HFF-Myc (cell line): ENCODE data around the gene CLIP4.
A peak's percentile ranks its signal among the peaks of the same experiment; 100 is the strongest.

Experiments used
- DNase-seq: peaks from one replicate; pipeline ENCODE4 v3.0.0-alpha.2; 2011; ENCODE audit warnings: low read depth; ENCODE audit errors: extremely low read depth
- H3K4me3 ChIP-seq: replicated peaks from 2 replicates; pipeline ENCODE4 v1.5.1; 2011; ENCODE audit warnings: low read depth, mild to moderate bottlenecking, control low read depth, low read length
- TF ChIP-seq, protein P1 (sequence below): IDR thresholded peaks from 2 replicates; pipeline ENCODE4 v1.5.1; 2012; ENCODE audit warnings: mild to moderate bottlenecking, low read depth, low read length, control low read depth; ENCODE audit errors: missing control alignments

Gene CLIP4

DNA sequence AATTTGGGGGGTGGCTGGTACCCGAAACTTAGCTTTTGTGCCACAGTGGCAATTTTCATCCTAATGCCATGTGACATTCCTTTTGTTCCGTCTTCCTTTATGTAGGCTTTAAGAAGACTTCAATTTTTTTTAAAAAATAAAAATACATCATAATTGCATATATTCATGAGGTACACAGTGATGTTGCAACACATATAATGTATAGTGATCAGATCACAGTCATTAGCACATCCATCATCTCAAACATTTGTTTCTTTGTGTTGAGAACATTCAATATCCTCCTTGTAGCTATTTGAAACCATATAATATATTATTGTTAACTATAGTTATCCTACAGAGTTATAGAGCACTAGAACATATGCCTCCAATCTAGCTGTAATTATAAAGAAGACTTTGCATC lies 6.0 kb upstream of the CLIP4 start:
- H3K4me3 ChIP-seq, result no peak overlapping the region
- TF ChIP-seq, protein P1, sequence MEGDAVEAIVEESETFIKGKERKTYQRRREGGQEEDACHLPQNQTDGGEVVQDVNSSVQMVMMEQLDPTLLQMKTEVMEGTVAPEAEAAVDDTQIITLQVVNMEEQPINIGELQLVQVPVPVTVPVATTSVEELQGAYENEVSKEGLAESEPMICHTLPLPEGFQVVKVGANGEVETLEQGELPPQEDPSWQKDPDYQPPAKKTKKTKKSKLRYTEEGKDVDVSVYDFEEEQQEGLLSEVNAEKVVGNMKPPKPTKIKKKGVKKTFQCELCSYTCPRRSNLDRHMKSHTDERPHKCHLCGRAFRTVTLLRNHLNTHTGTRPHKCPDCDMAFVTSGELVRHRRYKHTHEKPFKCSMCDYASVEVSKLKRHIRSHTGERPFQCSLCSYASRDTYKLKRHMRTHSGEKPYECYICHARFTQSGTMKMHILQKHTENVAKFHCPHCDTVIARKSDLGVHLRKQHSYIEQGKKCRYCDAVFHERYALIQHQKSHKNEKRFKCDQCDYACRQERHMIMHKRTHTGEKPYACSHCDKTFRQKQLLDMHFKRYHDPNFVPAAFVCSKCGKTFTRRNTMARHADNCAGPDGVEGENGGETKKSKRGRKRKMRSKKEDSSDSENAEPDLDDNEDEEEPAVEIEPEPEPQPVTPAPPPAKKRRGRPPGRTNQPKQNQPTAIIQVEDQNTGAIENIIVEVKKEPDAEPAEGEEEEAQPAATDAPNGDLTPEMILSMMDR, result no peak
- DNase-seq, result no peak

- no peak for DNase-seq
- TF ChIP-seq, protein P1, result no peak
- H3K4me3 ChIP-seq, result no peak overlapping the region
Observed at GRCh38 chr2:29110916-29111535, 4.2 kb upstream of the CLIP4 start.

DNA sequence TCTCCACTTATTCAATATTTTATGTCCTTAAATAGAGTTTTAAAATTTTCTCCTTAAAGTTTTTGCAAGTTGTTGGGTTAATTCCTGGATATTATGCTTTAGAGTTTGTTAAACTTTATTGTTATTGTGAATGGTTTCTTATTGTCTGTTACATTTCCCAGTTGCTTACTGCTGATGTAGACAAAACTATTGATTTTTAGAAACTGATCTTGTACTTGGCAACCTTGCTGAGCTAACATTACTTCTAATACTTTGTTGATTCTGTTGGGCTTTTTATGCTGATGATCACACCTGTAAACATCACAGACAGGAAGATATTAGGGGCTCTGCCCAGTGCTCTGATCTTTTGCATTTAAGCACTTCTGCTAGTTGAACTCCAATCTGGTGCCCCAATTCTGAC lies 2.8 kb upstream of the CLIP4 start:
- no peak for DNase-seq
- TF ChIP-seq, protein P1, result no peak
- H3K4me3 ChIP-seq, result no peak overlapping the region

- TF ChIP-seq, protein P1, result no peak
- DNase-seq, result no peak
- H3K4me3 ChIP-seq, result no peak overlapping the region
Observed at GRCh38 chr2:29113027-29113686, 2.1 kb upstream of the CLIP4 start.

GRCh38 chr2:29113891-29114321 lies 1.3 kb upstream of the CLIP4 start:
- H3K4me3 ChIP-seq, result no peak overlapping the region
- TF ChIP-seq, protein P1, result no peak
- DNase-seq, result peak; percentile 46

DNA sequence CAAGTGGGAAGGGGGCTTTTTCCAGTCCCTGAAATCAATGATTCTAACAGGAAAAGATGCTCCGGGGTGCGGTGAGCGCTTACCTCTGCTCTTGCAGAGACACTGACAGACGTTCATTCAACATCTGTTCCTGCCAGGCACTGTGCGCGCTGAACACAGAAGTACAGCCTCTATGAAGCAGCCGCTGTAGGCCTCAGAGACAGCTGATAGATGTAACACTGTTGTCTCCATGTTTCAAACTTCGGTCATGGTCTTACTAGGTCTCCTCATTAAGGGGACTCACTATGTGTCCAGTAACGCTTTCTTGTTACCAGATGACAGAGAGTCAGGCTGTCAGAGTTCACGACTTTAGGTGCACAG lies 649 bp upstream of the CLIP4 start:
- TF ChIP-seq, protein P1, result no peak
- no peak for DNase-seq
- H3K4me3 ChIP-seq, result peak overlapping the region; percentile 68
